NCI-H1092 (cell line): ENCODE measurements around the gene ANKRD50.

Experiments used
- DNase-seq: peaks from one replicate; lab custom pipeline; 2025; lab: John Stamatoyannopoulos, UW

ANKRD50 gene

GRCh38 chr4:124635331-124635730 lies 77.2 kb downstream of the ANKRD50 start:
- no peak for DNase-seq

GRCh38 chr4:124633285-124633941 lies 79.1 kb downstream of the ANKRD50 start:
- DNase-seq = no peak

GRCh38 chr4:124632439-124632838 lies 80.1 kb downstream of the ANKRD50 start:
- no peak for DNase-seq

- no peak for DNase-seq
Observed at GRCh38 chr4:124631760-124632159, 80.8 kb downstream of the ANKRD50 start.

GRCh38 chr4:124629681-124630080 lies 82.9 kb downstream of the ANKRD50 start:
- no peak for DNase-seq
